Uterus (tissue), 4 donors: ENCODE measurements around the gene RBM47. TPM values are rescaled to one million over a fixed set of nuclear protein-coding genes. Genes with fewer than 3 reads are reported as not detected.

Source experiments
- DNase-seq, 2 donors: peaks; one replicate each; pipeline ENCODE4 v3.0.0-alpha.2; 2019 to 2020
- H3K27ac ChIP-seq, 2 donors: fragments of 200-600 bp; sonication (generic); 1 replicate in 1 of 2; 2 replicates in 1 of 2; pipeline ENCODE4 v1.5.1; 2016 to 2018
- H3K27me3 ChIP-seq, 2 donors: fragments of 200-600 bp; sonication (generic); one replicate each; pipeline ENCODE4 v1.5.1; 2018 to 2019; ENCODE audit warnings: control low read depth in 1 of 2
- H3K36me3 ChIP-seq, 2 donors: fragments of 200-600 bp; sonication (generic); one replicate each; pipeline ENCODE4 v1.5.1; 2019; ENCODE audit warnings: control low read depth in 1 of 2
- H3K4me1 ChIP-seq, 2 donors: fragments of 200-600 bp; sonication (generic); one replicate each; pipeline ENCODE4 v1.5.1; 2018 to 2019; ENCODE audit warnings: control low read depth in 1 of 2
- H3K4me3 ChIP-seq, 2 donors: fragments of 200-600 bp; sonication (generic); 1 replicate in 1 of 2; 2 replicates in 1 of 2; pipeline ENCODE4 v1.5.1; 2018 to 2019; ENCODE audit warnings: mild to moderate bottlenecking in 1 of 2
- H3K9me3 ChIP-seq, 2 donors: fragments of 200-600 bp; sonication (generic); one replicate each; pipeline ENCODE4 v1.5.1; 2019; ENCODE audit warnings: control low read depth in 1 of 2
- CTCF ChIP-seq, 4 experiments: fragments of 200-600 bp in 2 of 4; fragments of 450-650 bp in 2 of 4; sonication (generic) in 2 of 4; IDR thresholded peaks; one replicate each; pipeline ENCODE4 v1.5.1; 2016 to 2019; ENCODE audit warnings: antibody characterized with exemption in 4 of 4, mild to moderate bottlenecking in 2 of 4, moderate library complexity in 1 of 4
- POLR2A ChIP-seq, 2 donors: fragments of 450-650 bp; IDR thresholded peaks; one replicate each; pipeline ENCODE4 v1.6.1; 2016; ENCODE audit warnings: antibody characterized with exemption in 2 of 2, mild to moderate bottlenecking in 1 of 2, moderate library complexity in 1 of 2
- intact Hi-C: fragments of 100-400 bp; cut with DNase I; formaldehyde crosslinking; loops from one replicate; pipeline ENCODE4 v1.15.1; 2023; ENCODE audit warnings: low total_unique reads
- total RNA-seq, 4 donors: library from RNA; depleted of rRNA in 3 of 4; stranded (reverse); fragments of >200 nt in 3 of 4; gene quantifications; one replicate each; pipeline versions ENCODE4 v1.1.0 to v1.2.4, GENCODE V29; 2014 to 2023
- donor health status: DM: yes; HTN: yes; CAD: no.

The RBM47 gene
- total RNA-seq, 4 donors from 2014 or later = 3.8 to 22.3 (median 6.8) TPM

GRCh38 chr4:40586034-40586433 is 43.6 kb downstream of the RBM47 start:
- Histone ChIP-seq H3K27ac (no peak overlapping the region), H3K9me3 (no peaks in the 10 kb centered on the region), H3K4me3 (no peak overlapping the region), H3K36me3 (no peaks in the 10 kb centered on the region), H3K4me1 (no peaks in the 10 kb centered on the region), H3K27me3 (no peaks in the 10 kb centered on the region)
- DNase-seq = no peak
- intact Hi-C loops = no loop called here
- no peak for TF ChIP-seq CTCF (IDR thresholded peaks at IDR 0.05)
- no peak for TF ChIP-seq POLR2A (IDR thresholded peaks at IDR 0.05)

DNA sequence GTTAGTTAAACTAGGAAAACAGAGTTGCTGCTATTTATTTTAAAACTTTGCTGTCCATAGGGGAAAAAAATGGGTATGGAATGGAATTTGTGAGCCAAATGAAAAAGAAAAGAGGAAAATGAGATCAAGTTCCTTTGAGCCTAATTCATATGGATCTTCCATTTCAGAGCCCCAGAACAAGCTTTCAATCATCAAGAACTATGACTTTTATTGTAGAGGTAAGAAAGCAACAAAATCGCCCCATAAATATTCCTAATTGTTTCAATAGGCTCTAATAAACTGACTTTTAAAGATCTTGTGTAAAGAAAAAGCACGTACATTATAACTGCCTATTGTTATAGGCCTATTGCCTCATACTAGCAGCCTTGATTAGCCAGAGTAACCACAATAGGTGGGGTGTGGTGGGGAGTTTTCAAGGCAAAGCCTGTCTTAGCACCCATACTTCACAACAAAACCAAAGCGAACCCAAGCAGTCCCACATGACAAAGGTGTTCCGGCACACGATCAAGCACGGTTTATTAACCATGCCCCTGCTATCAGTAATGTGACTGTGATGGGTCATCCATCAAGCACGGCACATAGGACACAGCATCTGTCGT is 44.4 kb downstream of the RBM47 start:
- Histone ChIP-seq H3K4me3 (no peak overlapping the region), H3K9me3 (no peaks in the 10 kb centered on the region), H3K27me3 (no peaks in the 10 kb centered on the region), H3K36me3 (no peaks in the 10 kb centered on the region), H3K4me1 (no peaks in the 10 kb centered on the region), H3K27ac (no peak overlapping the region)
- no peak for TF ChIP-seq CTCF (IDR thresholded peaks at IDR 0.05)
- TF ChIP-seq POLR2A (IDR thresholded peaks at IDR 0.05) = no peak
- DNase-seq = no peak
- intact Hi-C loops = no loop called here

- H3K27ac ChIP-seq = no peak overlapping the region
- H3K27me3 ChIP-seq = no peaks in the 10 kb centered on the region
- TF ChIP-seq POLR2A (IDR thresholded peaks at IDR 0.05) (no peak), CTCF (IDR thresholded peaks at IDR 0.05) (no peak)
- H3K4me3 ChIP-seq = no peak overlapping the region
- no peaks in the 10 kb centered on the region for H3K4me1 ChIP-seq
- H3K9me3 ChIP-seq = no peaks in the 10 kb centered on the region
- no peak for DNase-seq
- no peaks in the 10 kb centered on the region for H3K36me3 ChIP-seq
- intact Hi-C loops = no loop called here
Measured at GRCh38 chr4:40584517-40585141, 45.0 kb downstream of the RBM47 start.

- H3K27ac ChIP-seq = no peak overlapping the region
- H3K4me3 ChIP-seq = no peak overlapping the region
- no peaks in the 10 kb centered on the region for H3K27me3 ChIP-seq
- no peaks in the 10 kb centered on the region for H3K36me3 ChIP-seq
- no peaks in the 10 kb centered on the region for H3K9me3 ChIP-seq
- TF ChIP-seq CTCF (IDR thresholded peaks at IDR 0.05) (no peak), POLR2A (IDR thresholded peaks at IDR 0.05) (no peak)
- no peak for DNase-seq
- intact Hi-C loops = no loop called here
- no peaks in the 10 kb centered on the region for H3K4me1 ChIP-seq
Measured at GRCh38 chr4:40583850-40584439, 45.7 kb downstream of the RBM47 start.

DNA sequence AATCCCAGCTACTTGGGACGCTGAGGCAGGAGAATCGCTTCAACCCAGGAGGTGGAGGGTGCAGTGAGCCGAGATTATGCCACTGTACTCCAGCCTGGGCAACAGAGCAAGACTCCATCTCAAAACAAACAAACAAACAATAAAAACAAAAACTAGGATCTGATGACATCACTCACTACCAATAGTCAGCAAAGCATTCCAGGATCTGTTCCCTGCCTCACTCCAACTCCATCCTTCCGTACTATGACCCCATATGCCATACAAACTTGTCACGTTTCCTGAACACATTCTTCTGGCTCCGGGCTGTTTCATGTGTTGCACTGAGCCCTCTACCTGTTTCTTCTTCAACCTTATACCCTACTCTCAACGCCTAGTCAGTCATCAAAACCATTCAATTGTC is 47.3 kb downstream of the RBM47 start:
- Histone ChIP-seq H3K9me3 (no peaks in the 10 kb centered on the region), H3K27me3 (no peaks in the 10 kb centered on the region), H3K36me3 (no peaks in the 10 kb centered on the region), H3K27ac (no peak overlapping the region), H3K4me1 (no peaks in the 10 kb centered on the region), H3K4me3 (no peak overlapping the region)
- no peak for DNase-seq
- TF ChIP-seq CTCF (IDR thresholded peaks at IDR 0.05) = no peak
- TF ChIP-seq POLR2A (IDR thresholded peaks at IDR 0.05) = no peak
- intact Hi-C loops = no loop called here
